GM23248 (cell line): Measurements from ENCODE around the gene IQCK.

Source experiments
- EZH2 ChIP-seq: fragments of 200-600 bp; sonication (generic); IDR thresholded peaks from 2 replicates; pipeline ENCODE4 v1.6.1; 2018; ENCODE audit warnings: antibody characterized with exemption, mild to moderate bottlenecking; ENCODE audit not compliant: insufficient read depth, poor library complexity, severe bottlenecking
- EZH2phosphoT487 ChIP-seq: fragments of 200-600 bp; sonication (generic); IDR thresholded peaks from 2 replicates; pipeline ENCODE4 v1.6.1; 2018; ENCODE audit warnings: antibody characterized with exemption, moderate library complexity, mild to moderate bottlenecking, low read depth; ENCODE audit not compliant: insufficient read depth

DNA sequence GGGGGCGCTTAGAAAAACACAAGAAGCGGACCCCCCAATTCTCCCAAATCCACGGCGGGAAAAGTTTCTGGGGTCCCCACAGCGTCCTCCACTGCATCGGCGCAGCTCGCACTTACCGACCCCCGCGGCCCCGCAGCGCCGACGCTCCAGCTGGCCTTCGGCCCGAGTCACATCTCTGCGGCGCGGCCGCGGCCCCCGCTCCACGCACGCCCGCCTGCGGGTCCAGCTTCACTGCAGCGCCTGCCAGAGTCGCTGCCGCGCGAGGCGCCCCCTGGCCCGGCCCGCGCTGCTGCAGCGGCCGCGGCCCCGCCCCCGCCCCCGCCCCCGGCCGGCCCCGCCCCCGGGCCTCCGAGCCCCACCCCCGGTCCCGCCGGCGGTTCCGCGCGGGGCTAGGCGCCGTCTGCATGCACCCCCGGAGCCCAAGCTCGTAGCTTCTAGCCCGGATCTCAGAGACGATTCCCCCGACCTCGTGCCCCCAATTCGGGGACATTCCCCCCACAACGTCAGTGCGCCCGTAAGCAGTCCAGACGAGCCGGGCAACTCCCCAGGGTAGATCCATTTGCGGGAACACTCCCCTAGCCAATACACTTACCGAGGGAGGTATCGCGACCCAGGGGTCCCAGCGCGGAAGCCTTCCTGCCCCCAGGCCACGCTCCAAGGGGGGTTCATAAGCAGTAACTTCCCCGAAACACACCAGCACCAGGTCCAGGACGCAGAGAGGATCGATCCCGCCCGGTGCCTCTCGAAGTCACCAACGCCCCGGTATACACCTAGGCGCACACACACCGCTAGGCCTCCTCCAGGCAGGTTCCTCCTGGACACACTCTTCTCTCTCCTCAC is 166.8 kb downstream of the IQCK start, which contains the start of gene GPRC5B:
- peak; percentile 10 for TF ChIP-seq EZH2
- no peak for TF ChIP-seq EZH2phosphoT487
